ENCODE data around the gene IQSEC1. TPM values are rescaled to one million over a fixed set of nuclear protein-coding genes. Genes with fewer than 3 reads are reported as not detected.

IQSEC1 gene
- total RNA-seq, 1 experiment from 2014 or later = 28.1 TPM

- DNase-seq (ENCODE audit: low read depth, low spot score) (no peak), ATAC-seq (no peak)
- Histone ChIP-seq H3K9ac (ENCODE audit: low read length) (no peak overlapping the region), H3K4me3 (replicated peaks in 1 of 2; ENCODE audit: low read depth in 1 of 2, low read length in 2 of 2) (no peak overlapping the region), H3K27ac (ENCODE audit: low read depth, low read length) (no peak overlapping the region), H3K4me1 (ENCODE audit: control insufficient read depth in 1 of 2, insufficient read depth in 2 of 2, low read length in 2 of 2) (peaks cover 7 to 28% of the 10 kb centered on the region in 2 experiments), H4K20me1 (ENCODE audit: insufficient read depth) (no peaks in the 10 kb centered on the region), H3K36me3 (ENCODE audit: control insufficient read depth in 1 of 2, insufficient read depth in 2 of 2, low read length in 2 of 2) (no peaks in the 10 kb centered on the region), H3K79me2 (ENCODE audit: insufficient read depth, low read length) (no peaks in the 10 kb centered on the region), H3K9me3 (ENCODE audit: control insufficient read depth in 1 of 2, insufficient read depth in 1 of 2, low read depth in 1 of 2, low read length in 2 of 2) (no peaks in the 10 kb centered on the region), H2AFZ (ENCODE audit: low read depth, low read length, poor library complexity, severe bottlenecking) (no peak overlapping the region), H3K9me2 (ENCODE audit: insufficient read depth) (no peaks in the 10 kb centered on the region), H3K27me3 (ENCODE audit: insufficient read depth, low read length) (no peaks in the 10 kb centered on the region), H3K4me2 (ENCODE audit: low read length) (no peak overlapping the region)
- ChIA-PET POLR2A (interaction anchor here (0.9 kb wide), 1 partner anchor 9 kb away, joined by 4 read pairs; no protein-coding TSS in a partner anchor), RAD21 (ENCODE audit: low non-redundant PET in 1 of 2, low total read pairs in 2 of 2, uncharacterized antibody in 2 of 2, unreplicated experiment in 2 of 2) (no interaction called here), CTCF (no interaction called here)
- TF ChIP-seq, protein P1, sequence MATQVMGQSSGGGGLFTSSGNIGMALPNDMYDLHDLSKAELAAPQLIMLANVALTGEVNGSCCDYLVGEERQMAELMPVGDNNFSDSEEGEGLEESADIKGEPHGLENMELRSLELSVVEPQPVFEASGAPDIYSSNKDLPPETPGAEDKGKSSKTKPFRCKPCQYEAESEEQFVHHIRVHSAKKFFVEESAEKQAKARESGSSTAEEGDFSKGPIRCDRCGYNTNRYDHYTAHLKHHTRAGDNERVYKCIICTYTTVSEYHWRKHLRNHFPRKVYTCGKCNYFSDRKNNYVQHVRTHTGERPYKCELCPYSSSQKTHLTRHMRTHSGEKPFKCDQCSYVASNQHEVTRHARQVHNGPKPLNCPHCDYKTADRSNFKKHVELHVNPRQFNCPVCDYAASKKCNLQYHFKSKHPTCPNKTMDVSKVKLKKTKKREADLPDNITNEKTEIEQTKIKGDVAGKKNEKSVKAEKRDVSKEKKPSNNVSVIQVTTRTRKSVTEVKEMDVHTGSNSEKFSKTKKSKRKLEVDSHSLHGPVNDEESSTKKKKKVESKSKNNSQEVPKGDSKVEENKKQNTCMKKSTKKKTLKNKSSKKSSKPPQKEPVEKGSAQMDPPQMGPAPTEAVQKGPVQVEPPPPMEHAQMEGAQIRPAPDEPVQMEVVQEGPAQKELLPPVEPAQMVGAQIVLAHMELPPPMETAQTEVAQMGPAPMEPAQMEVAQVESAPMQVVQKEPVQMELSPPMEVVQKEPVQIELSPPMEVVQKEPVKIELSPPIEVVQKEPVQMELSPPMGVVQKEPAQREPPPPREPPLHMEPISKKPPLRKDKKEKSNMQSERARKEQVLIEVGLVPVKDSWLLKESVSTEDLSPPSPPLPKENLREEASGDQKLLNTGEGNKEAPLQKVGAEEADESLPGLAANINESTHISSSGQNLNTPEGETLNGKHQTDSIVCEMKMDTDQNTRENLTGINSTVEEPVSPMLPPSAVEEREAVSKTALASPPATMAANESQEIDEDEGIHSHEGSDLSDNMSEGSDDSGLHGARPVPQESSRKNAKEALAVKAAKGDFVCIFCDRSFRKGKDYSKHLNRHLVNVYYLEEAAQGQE (IDR thresholded peaks at IDR 0.05; ENCODE audit: low read depth) = no peak
- no peak for TF ChIP-seq ZNF274 (IDR thresholded peaks at IDR 0.05; ENCODE audit: low read depth, low read length)
- TF ChIP-seq JUND (IDR thresholded peaks at IDR 0.05) = no peak
- TF ChIP-seq, protein P2, sequence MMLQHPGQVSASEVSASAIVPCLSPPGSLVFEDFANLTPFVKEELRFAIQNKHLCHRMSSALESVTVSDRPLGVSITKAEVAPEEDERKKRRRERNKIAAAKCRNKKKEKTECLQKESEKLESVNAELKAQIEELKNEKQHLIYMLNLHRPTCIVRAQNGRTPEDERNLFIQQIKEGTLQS (IDR thresholded peaks at IDR 0.05) = no peak
- no peak for TF ChIP-seq EZH2 (IDR thresholded peaks at IDR 0.05)
- TF ChIP-seq MAX (IDR thresholded peaks at IDR 0.05) = no peak
- TF ChIP-seq ELF1 (IDR thresholded peaks at IDR 0.05; ENCODE audit: borderline replicate concordance, low read depth) = no peak
- TF ChIP-seq ZFX (IDR thresholded peaks at IDR 0.05) = no peak
- no peak for TF ChIP-seq TCF7L2 (IDR thresholded peaks at IDR 0.05; ENCODE audit: borderline replicate concordance, extremely low read depth, insufficient read depth, insufficient read length)
- no peak for TF ChIP-seq RAD21 (IDR thresholded peaks at IDR 0.05; ENCODE audit: low read depth)
- TF ChIP-seq CBX3 (IDR thresholded peaks at IDR 0.05; ENCODE audit: low read depth) = no peak
- no peak for TF ChIP-seq YY1 (IDR thresholded peaks at IDR 0.05; ENCODE audit: extremely low read depth, insufficient replicate concordance, low read depth, low read length)
- no peak for TF ChIP-seq POLR2A (IDR thresholded peaks at IDR 0.05; ENCODE audit: borderline replicate concordance, extremely low read depth, insufficient read depth, insufficient read length)
- TF ChIP-seq SP1 (IDR thresholded peaks at IDR 0.05; ENCODE audit: low read depth) = no peak
- TF ChIP-seq POLR2AphosphoS5 (IDR thresholded peaks at IDR 0.05; ENCODE audit: low read depth, low read length) = no peak
- no peak for TF ChIP-seq CEBPB (IDR thresholded peaks at IDR 0.05; ENCODE audit: low read depth)
- TF ChIP-seq FOSL1 (IDR thresholded peaks at IDR 0.05; ENCODE audit: low read depth) = no peak
- TF ChIP-seq, protein P3, sequence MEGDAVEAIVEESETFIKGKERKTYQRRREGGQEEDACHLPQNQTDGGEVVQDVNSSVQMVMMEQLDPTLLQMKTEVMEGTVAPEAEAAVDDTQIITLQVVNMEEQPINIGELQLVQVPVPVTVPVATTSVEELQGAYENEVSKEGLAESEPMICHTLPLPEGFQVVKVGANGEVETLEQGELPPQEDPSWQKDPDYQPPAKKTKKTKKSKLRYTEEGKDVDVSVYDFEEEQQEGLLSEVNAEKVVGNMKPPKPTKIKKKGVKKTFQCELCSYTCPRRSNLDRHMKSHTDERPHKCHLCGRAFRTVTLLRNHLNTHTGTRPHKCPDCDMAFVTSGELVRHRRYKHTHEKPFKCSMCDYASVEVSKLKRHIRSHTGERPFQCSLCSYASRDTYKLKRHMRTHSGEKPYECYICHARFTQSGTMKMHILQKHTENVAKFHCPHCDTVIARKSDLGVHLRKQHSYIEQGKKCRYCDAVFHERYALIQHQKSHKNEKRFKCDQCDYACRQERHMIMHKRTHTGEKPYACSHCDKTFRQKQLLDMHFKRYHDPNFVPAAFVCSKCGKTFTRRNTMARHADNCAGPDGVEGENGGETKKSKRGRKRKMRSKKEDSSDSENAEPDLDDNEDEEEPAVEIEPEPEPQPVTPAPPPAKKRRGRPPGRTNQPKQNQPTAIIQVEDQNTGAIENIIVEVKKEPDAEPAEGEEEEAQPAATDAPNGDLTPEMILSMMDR (IDR thresholded peaks at IDR 0.05 in 2 of 3, conservative IDR thresholded peaks at IDR 0.05 in 1 of 3; ENCODE audit: borderline replicate concordance in 1 of 3, insufficient read depth in 1 of 3, low read depth in 2 of 3, low read length in 2 of 3) = no peak
- TF ChIP-seq EZH2phosphoT487 (IDR thresholded peaks at IDR 0.05; ENCODE audit: borderline replicate concordance) = no peak
- TF ChIP-seq EGR1 (IDR thresholded peaks at IDR 0.05; ENCODE audit: low read depth) = no peak
- no TSS peak for BruUV-seq (replicated peaks)
- intact Hi-C loops (cut with micrococcal nuclease) = no loop called here
These were observed 84.3 kb downstream of the IQSEC1 start for GRCh38 chr3:12988728-12989454.
